GM12878 (cell line): Measurements from ENCODE around the gene KPTN.

ENCODE experiments used
- CBFB ChIP-seq: IDR thresholded peaks from 2 replicates; pipeline ENCODE4 v1.6.1; 2016; ENCODE audit warnings: antibody characterized with exemption, low read depth
- ESRRA ChIP-seq: IDR thresholded peaks from 2 replicates; pipeline ENCODE4 v1.6.1; 2012; ENCODE audit warnings: mild to moderate bottlenecking, low read length, improper control_type of control experiment
- MTA2 ChIP-seq: fragments of 450-650 bp; IDR thresholded peaks from 2 replicates; pipeline ENCODE4 v1.6.1; 2016; ENCODE audit warnings: low read depth, mild to moderate bottlenecking, moderate library complexity
- POLR2A ChIP-seq: IDR thresholded peaks from 2 replicates; pipeline ENCODE4 v1.6.1; 2011; ENCODE audit warnings: low read depth, mild to moderate bottlenecking, low read length
- SUZ12 ChIP-seq: fragments of 200-600 bp; sonication (generic); IDR thresholded peaks from one replicate; pipeline ENCODE4 v1.6.1; 2018; ENCODE audit warnings: antibody characterized with exemption, mild to moderate bottlenecking; ENCODE audit not compliant: unreplicated experiment
- TF ChIP-seq, protein P1 (sequence below), 3 experiments: IDR thresholded peaks in 2 of 3; conservative IDR thresholded peaks in 1 of 3; 2 replicates each; pipeline ENCODE4 v1.5.1; 2011; ENCODE audit warnings: low read depth in 3 of 3, low read length in 3 of 3, mild to moderate bottlenecking in 3 of 3, control low read depth in 2 of 3, moderate library complexity in 2 of 3, inconsistent platforms in 1 of 3, mixed read lengths in 1 of 3; ENCODE audit not compliant: control insufficient read depth in 2 of 3, insufficient read depth in 1 of 3; ENCODE audit errors: extremely low read depth in 1 of 3
- TF ChIP-seq, protein P2 (sequence below): fragments of 450-650 bp; formaldehyde crosslinking; IDR thresholded peaks from 2 replicates; pipeline ENCODE4 v1.5.0; 2022; ENCODE audit warnings: mild to moderate bottlenecking, missing genetic modification characterization

DNA sequence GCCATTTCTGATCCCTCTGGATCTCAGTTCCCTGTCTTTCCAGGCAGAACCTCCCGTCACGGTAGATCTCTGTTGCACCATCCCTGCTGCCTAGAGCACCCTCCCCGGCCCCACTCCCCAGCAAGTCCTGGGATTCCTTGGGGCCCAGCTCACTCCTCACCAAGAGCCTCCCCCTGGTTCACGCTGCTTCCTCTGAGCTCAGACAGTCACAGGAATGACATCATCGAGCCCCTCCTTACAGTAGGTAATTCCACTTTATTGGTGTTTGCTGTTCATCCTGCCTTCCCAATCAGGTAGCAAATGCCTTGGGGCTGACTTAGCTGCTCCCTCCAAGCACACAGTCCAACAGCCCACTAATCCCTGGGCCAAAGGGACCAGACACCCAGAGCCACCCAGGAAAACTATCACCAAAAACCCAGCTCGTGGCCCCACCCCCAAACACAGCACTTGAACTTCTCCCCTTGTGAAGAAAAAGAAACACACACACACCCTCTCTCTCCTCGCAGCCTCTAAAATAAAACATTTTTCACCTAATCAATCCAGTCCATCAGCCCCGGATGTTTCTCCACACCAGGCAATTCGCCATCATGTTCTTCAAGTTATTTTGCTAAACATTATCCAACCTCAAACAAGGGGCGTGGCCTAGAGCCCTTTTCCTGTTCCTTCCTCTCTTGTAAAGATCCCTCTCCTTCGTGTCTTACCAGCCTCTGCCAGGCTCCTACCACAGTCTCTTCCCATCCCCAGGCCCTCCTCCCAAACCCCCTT lies 28.3 kb upstream of the KPTN start:
- TF ChIP-seq ESRRA (no peak), MTA2 (no peak), CBFB (no peak), SUZ12 (no peak), POLR2A (no peak)
- TF ChIP-seq, protein P1, sequence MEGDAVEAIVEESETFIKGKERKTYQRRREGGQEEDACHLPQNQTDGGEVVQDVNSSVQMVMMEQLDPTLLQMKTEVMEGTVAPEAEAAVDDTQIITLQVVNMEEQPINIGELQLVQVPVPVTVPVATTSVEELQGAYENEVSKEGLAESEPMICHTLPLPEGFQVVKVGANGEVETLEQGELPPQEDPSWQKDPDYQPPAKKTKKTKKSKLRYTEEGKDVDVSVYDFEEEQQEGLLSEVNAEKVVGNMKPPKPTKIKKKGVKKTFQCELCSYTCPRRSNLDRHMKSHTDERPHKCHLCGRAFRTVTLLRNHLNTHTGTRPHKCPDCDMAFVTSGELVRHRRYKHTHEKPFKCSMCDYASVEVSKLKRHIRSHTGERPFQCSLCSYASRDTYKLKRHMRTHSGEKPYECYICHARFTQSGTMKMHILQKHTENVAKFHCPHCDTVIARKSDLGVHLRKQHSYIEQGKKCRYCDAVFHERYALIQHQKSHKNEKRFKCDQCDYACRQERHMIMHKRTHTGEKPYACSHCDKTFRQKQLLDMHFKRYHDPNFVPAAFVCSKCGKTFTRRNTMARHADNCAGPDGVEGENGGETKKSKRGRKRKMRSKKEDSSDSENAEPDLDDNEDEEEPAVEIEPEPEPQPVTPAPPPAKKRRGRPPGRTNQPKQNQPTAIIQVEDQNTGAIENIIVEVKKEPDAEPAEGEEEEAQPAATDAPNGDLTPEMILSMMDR (IDR thresholded peaks at IDR 0.05 in 2 of 3, conservative IDR thresholded peaks at IDR 0.05 in 1 of 3; ENCODE audit: control insufficient read depth in 2 of 3, extremely low read depth in 1 of 3, insufficient read depth in 1 of 3, low read depth in 3 of 3, low read length in 3 of 3), result no peak
- TF ChIP-seq, protein P2, sequence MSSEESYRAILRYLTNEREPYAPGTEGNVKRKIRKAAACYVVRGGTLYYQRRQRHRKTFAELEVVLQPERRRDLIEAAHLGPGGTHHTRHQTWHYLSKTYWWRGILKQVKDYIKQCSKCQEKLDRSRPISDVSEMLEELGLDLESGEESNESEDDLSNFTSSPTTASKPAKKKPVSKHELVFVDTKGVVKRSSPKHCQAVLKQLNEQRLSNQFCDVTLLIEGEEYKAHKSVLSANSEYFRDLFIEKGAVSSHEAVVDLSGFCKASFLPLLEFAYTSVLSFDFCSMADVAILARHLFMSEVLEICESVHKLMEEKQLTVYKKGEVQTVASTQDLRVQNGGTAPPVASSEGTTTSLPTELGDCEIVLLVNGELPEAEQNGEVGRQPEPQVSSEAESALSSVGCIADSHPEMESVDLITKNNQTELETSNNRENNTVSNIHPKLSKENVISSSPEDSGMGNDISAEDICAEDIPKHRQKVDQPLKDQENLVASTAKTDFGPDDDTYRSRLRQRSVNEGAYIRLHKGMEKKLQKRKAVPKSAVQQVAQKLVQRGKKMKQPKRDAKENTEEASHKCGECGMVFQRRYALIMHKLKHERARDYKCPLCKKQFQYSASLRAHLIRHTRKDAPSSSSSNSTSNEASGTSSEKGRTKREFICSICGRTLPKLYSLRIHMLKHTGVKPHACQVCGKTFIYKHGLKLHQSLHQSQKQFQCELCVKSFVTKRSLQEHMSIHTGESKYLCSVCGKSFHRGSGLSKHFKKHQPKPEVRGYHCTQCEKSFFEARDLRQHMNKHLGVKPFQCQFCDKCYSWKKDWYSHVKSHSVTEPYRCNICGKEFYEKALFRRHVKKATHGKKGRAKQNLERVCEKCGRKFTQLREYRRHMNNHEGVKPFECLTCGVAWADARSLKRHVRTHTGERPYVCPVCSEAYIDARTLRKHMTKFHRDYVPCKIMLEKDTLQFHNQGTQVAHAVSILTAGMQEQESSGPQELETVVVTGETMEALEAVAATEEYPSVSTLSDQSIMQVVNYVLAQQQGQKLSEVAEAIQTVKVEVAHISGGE, result no peak
